Activated T-cell treated with anti-CD3 and anti-CD28 coated beads, Interleukin-2, amount 50 U/mL, for 1 hour (primary cell): ENCODE data around the gene RABGAP1L.
A peak's percentile ranks its signal among the peaks of the same experiment; 100 is the strongest.

Experiments
- DNase-seq: peaks from one replicate; pipeline ENCODE4 v3.0.0-alpha.2; 2020

The RABGAP1L gene

GRCh38 chr1:174976436-174977108, 817.3 kb downstream of the RABGAP1L start:
- DNase-seq = no peak

GRCh38 chr1:174982971-174983689, 823.8 kb downstream of the RABGAP1L start:
- no peak for DNase-seq

GRCh38 chr1:174984952-174985351, 825.6 kb downstream of the RABGAP1L start:
- DNase-seq = no peak

DNA sequence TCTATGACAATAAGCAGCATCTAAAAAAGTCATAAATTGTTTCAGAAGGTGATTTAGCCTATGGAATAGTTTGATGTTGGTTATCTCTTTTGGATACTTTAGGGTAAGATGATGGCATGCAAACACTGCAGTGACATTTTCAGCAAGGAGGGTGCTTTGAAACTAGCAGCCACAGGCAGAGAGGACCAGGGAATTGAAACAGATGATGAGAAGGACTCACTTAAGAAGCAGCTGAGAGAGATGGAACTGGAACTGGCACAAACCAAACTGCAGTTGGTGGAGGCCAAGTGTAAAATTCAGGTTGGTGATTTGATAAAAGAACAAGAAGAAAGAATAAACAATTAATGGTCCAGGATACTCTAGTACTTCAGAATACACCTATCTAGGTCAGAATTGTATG, 829.2 kb downstream of the RABGAP1L start:
- no peak for DNase-seq

DNA sequence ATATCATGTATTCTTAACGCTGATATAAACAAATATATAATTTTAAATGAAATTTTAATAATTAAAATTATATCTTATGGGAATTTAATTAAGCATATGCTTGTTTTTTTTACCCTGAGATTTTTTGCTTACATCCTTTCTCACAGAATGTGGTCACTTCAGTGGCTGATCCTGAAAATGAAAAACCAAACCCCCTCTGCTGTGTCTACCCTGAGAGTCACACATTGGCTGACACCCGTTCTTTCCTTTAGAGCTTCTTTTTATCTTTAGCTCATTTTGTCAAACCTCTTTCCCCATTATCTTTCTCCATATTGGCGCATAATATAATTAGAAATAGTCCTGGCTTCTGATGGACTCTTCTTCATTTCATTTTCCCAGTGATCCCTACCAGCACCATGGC, 829.7 kb downstream of the RABGAP1L start:
- DNase-seq = no peak

GRCh38 chr1:174989536-174990220, 830.4 kb downstream of the RABGAP1L start:
- DNase-seq = no peak

DNA sequence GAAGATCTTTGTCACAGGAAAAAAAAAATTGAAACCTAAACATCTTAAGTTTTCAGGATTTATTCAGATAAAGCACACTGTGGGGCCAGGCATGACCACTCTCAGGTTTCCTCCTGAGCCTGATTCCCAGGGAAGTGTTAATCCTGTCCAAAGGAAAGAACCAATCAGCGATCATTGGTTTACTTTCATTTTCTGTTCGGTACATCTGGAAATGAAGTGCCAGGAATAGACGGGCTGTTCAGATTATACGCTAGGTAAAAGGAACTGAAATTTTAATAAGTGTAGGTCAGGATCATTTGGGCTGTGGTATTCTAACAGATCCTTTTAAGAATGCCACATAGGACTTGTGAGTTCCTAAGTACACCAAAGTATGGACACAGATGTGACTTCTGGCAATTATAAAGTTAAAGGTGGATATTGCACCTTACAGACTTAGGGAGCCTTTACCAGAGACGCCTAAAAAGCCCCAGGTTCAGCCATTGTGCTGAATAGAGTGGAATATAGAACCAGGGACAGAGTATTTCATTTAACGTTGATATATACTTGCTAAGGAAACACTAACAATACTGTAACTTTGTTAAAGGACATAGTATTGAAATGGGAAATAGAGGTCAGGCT, 831.2 kb downstream of the RABGAP1L start:
- no peak for DNase-seq

DNA sequence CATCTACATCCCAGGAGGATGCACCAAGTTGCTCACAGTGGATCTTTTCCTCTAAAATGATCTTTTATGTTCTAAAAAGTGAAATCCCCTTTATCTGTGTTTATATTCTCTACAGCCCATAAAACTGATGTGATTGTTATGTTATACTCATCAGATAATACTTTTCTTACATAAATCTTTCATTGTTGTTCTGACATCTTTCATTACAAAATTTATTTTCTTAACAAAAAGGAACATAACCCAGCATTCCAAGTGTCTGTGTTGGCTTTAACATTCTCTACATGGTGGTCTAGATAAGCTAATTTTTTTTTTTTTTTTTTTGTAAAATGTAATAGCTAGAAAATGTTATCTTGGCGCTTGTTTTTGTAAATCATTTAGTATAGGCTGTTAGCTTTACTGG, 832.2 kb downstream of the RABGAP1L start:
- DNase-seq = no peak

DNA sequence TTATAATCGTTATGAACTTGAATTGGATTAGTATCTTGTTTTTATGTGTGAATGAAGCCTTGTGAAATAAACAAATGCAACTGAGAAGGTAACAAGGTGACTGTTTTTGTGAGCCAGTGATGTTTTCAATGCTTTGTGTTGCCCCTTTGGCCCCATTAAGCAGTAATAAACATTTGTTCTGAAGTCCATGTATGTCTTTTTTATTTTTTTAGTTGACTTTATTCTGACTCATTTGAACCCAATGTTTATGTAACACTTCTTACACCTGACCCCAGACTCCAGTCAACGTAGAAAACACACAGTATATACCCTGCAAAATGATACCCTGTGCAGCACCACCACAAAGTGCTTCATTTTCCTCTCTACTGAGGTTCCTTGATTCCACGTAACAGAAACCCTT, 835.8 kb downstream of the RABGAP1L start:
- DNase-seq = no peak

- no peak for DNase-seq
These were observed 836.6 kb downstream of the RABGAP1L start for GRCh38 chr1:174995916-174996315.

GRCh38 chr1:174996476-174996875, 837.2 kb downstream of the RABGAP1L start:
- no peak for DNase-seq

- DNase-seq = no peak
These were observed 837.7 kb downstream of the RABGAP1L start for GRCh38 chr1:174997041-174997440.

GRCh38 chr1:174998569-174999215, 839.4 kb downstream of the RABGAP1L start:
- DNase-seq = no peak

DNA sequence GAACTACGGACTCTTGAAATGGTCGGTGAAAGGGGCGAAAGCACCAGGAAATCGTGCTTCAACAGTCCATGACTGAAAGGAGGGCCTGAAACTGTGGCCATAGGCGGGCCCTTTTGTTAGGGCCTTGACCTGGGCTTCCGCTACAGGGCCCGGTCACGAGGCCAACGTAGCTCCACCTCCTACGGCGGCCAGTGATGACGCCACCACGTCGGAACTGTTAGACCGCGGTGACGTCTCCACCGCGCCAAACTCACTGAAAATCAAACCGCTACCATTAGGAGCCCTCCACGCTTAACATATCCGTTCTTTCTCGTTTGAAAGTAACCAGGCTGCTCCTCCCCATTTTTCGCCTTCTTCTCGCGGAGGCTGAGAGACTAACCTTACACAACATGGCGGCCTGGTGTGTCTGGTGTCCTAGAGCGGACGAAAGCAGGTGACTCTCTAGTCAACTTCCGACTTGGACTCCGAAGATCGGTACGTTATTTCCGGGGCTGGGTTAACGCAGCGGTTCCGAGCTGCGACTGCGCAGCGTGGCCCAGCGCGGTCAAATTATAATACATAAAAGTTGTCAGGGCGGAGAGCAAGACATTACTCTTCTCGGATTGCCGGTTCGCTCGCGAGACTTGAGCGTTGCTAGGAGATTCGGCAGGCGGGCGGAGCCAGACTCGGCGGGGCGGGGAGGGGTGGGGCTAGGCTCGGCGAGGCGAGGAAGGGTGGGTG, 840.1 kb downstream of the RABGAP1L start:
- peak; percentile 96 for DNase-seq

DNA sequence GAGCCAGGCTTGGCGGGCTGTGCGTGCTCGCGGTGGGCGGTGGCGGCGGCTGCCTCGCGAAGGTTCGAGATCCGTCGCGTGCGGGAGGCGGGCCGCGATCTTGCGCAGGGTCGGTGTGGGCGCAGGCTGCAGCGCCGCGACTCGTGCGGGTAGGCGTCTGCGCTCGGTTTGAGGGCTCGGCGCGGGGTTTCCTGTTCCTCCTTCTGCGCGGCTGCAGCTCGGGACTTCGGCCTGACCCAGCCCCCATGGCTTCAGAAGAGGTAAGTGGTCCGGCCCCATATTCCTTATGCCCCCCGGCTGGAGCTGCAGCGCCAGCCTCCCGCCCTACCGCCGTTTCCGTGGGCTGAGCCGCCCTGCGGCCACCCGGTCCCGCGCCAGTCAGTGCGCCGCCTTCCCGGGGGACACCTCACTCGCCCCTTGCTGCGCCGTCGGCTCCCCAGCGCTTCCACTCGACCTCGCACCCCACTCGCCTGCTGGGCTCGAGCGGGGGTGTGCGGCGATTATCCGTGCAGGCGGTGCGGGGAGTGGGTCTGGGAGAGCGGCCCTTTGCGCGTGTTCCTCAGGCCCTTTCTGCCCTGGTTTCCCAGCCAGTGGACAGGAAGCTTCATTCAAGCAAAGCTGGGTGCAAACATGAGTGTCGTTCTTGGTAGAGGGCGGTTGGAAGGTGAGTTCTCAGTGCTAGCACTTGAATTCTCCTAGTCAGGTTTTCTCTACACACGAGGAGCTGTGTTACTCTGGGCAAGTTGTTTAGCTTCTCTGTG, 840.8 kb downstream of the RABGAP1L start, which contains the start of gene CACYBP:
Gene CACYBP (plus strand): TSS at position 12 of the 761 bp plus-strand sequence. CDS start 234 bp downstream, at position 246.
- DNase-seq = no peak

DNA sequence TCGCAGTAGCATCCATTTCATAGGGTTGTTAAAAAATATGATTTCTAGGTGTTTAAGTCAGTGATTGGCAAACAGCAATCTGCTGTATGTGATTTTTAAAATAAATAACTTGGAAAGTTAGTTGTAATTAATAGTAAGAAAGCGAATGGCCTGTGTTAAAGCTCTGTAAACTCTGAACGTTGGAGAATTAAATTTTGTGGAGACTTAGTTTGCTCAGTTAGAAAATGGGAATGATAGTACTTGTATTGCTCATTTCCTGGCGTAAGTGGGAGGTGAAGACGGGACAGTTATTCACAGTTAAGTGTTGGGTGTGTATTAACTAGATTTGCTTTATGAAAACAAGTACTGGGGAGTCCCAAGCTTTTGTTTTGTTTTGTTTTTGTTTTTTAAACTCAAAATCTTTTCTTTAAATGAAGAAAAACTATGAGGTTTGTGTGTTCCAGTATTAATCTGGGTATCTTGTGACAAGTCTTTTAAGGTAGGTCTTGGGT, 841.4 kb downstream of the RABGAP1L start:
- no peak for DNase-seq

GRCh38 chr1:175002910-175003517, 843.7 kb downstream of the RABGAP1L start:
- DNase-seq = no peak

DNA sequence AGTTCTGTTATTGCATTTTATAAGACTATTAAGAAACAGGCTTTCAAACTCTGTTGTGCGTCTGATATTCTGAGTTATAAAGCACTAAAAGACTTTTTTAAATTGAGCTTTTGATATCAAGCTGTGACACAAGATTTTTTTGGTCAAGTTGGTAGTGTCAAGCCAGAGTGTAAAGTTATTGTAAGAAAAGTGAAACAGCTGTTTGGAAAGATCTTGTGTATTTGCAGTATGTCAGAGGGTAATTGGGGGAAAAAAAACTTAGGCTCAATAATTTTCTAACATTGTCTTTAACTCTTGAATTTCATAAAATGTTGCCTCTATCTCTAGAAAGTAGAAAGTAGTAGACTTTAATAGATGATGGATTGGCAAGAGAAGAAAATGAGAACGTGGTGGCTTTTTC, 844.2 kb downstream of the RABGAP1L start:
- DNase-seq = no peak

DNA sequence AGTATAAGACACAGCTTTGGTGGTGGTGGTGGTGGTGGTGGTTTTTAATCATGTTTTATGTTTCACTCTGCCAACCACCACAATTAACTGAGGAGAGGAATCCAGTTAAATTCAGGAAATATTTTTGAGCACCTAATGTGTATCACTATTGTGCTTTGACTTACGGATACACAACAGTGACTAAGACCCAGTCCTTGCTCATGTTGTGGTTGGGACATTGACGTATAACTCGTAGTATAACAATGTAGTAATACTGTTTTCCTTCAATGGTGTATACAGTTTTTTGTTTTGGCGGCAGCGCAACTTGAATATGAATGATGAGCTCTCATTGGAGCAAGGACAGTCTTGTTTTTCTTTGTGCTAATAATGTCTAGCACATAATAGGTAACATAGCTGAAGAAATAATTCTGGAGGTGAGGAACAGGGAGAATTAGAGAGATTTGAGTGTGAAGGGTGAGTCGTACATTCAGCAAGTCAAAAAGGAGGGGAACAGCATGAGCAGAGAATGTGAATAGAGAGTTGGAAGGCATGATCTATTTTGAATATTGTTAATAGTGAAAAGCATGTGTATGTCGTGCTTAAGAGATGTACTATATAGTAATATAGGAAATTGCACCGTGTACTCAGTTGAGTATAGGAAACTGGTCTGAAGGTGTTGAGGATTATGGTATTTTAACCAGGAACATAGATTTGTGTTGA, 845.9 kb downstream of the RABGAP1L start:
- DNase-seq = no peak

DNA sequence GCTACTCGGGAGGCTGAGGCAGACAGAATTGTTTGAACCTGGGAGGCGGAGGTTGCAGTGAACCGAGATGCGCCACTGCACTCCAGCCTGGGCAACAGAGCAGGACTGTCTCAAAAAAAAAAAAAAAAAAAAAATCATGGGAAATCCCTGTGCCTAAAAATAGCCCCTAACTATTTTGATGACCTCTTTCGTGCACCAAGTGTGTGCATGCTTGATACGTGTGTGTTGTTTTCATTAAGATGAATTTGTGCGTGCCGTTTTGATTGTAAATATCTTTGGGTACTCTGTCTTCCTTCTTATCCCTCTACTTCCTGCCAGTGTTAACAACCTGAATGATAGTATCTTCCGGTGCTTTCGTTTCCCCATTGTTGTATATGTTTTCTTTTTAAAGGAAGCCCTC, 850.2 kb downstream of the RABGAP1L start:
- DNase-seq = no peak
